Osteoblast (primary cell): Measurements from ENCODE around the gene NAT14. TPM values are rescaled to one million over a fixed set of nuclear protein-coding genes. Genes with fewer than 3 reads are reported as not detected.

Experiments used
- DNase-seq: peaks from one replicate; pipeline ENCODE4 v3.0.0; 2011; ENCODE audit warnings: low spot score, mixed read lengths; ENCODE audit not compliant: insufficient read length; ENCODE audit errors: missing footprints
- H2AFZ ChIP-seq: 2 replicates; pipeline ENCODE4 v1.6.0; 2011; ENCODE audit warnings: mild to moderate bottlenecking, low read length
- H3K27ac ChIP-seq: 2 replicates; pipeline ENCODE4 v1.5.1; 2011; ENCODE audit warnings: mild to moderate bottlenecking, low read depth, low read length, moderate library complexity
- H3K27me3 ChIP-seq: 2 replicates; pipeline ENCODE4 v1.6.0; 2012; ENCODE audit warnings: mild to moderate bottlenecking, control low read depth, inconsistent platforms, low read length, moderate library complexity; ENCODE audit not compliant: insufficient read depth
- H3K36me3 ChIP-seq: 2 replicates; pipeline ENCODE4 v1.5.1; 2011; ENCODE audit warnings: mild to moderate bottlenecking, low read length, control low read depth, moderate library complexity; ENCODE audit not compliant: insufficient read depth
- H3K4me1 ChIP-seq: 2 replicates; pipeline ENCODE4 v1.5.1; 2011; ENCODE audit warnings: mild to moderate bottlenecking, low read length, control low read depth, moderate library complexity; ENCODE audit not compliant: insufficient read depth
- H3K4me2 ChIP-seq: 2 replicates; pipeline ENCODE4 v1.6.0; 2011; ENCODE audit warnings: mild to moderate bottlenecking, low read length; ENCODE audit not compliant: insufficient read depth
- H3K4me3 ChIP-seq: fragments of 200-600 bp; sonication (generic); 3 replicates; pipeline ENCODE4 v1.5.1; 2012; ENCODE audit warnings: mild to moderate bottlenecking, low read length, inconsistent platforms; ENCODE audit not compliant: insufficient read depth
- H3K79me2 ChIP-seq: 2 replicates; pipeline ENCODE4 v1.6.0; 2012; ENCODE audit warnings: mild to moderate bottlenecking, low read length, control low read depth, inconsistent platforms; ENCODE audit not compliant: insufficient read depth
- H3K9me3 ChIP-seq: 2 replicates; pipeline ENCODE4 v1.5.1; 2011; ENCODE audit warnings: low read depth, low read length, control low read depth
- H4K20me1 ChIP-seq: 2 replicates; pipeline ENCODE4 v1.6.0; 2012; ENCODE audit warnings: mild to moderate bottlenecking, low read length, control low read depth; ENCODE audit not compliant: insufficient read depth
- total RNA-seq: library from RNA; depleted of rRNA; stranded (reverse); fragments of >200 nt; gene quantifications from 2 replicates; pipeline ENCODE4 v1.2.3, GENCODE V29; 2012
- TF ChIP-seq, protein P1 (sequence below): IDR thresholded peaks from 2 replicates; pipeline ENCODE4 v1.5.1; 2011; ENCODE audit warnings: mild to moderate bottlenecking, low read depth, low read length, moderate library complexity; ENCODE audit errors: extremely low read depth

The NAT14 gene
- total RNA-seq, 1 donor = 11.2 TPM

DNA sequence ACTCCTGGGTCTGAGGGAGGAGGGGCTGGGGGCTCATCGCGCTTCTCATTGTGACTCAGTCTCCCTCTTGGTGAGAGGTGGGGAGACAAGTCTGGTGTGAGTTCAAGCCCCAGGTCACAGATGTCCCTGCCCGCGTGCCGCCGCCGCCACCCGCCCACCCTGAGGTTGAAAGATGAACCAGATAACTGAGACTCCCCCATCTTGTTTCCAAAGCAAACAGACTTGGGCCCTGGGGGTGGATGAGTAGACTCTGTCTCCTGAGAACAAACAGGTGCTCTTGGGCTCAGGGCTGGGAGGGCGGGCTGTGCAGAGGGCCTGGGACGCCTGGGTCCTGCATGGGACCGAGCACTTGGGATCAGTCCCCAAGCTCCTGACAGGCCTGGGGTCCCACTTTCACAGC is 51.4 kb downstream of the NAT14 start:
- H3K36me3 ChIP-seq = no peaks in the 10 kb centered on the region
- H3K4me3 ChIP-seq = no peak overlapping the region
- H2AFZ ChIP-seq = no peak overlapping the region
- H3K4me2 ChIP-seq = no peak overlapping the region
- H3K27ac ChIP-seq = no peak overlapping the region
- no peaks in the 10 kb centered on the region for H3K79me2 ChIP-seq
- H4K20me1 ChIP-seq = no peaks in the 10 kb centered on the region
- no peaks in the 10 kb centered on the region for H3K9me3 ChIP-seq
- no peaks in the 10 kb centered on the region for H3K4me1 ChIP-seq
- H3K27me3 ChIP-seq = no peaks in the 10 kb centered on the region
- TF ChIP-seq, protein P1, sequence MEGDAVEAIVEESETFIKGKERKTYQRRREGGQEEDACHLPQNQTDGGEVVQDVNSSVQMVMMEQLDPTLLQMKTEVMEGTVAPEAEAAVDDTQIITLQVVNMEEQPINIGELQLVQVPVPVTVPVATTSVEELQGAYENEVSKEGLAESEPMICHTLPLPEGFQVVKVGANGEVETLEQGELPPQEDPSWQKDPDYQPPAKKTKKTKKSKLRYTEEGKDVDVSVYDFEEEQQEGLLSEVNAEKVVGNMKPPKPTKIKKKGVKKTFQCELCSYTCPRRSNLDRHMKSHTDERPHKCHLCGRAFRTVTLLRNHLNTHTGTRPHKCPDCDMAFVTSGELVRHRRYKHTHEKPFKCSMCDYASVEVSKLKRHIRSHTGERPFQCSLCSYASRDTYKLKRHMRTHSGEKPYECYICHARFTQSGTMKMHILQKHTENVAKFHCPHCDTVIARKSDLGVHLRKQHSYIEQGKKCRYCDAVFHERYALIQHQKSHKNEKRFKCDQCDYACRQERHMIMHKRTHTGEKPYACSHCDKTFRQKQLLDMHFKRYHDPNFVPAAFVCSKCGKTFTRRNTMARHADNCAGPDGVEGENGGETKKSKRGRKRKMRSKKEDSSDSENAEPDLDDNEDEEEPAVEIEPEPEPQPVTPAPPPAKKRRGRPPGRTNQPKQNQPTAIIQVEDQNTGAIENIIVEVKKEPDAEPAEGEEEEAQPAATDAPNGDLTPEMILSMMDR = no peak
- DNase-seq = peak; percentile 65

Other genes with a start within 250 kb of the NAT14 start
- 27.1 and 32.6 TPM in 2 replicates for gene PPP6R1, start 226.2 kb upstream of the NAT14 start, total RNA-seq
- gene HSPBP1, start 205.1 kb upstream of the NAT14 start, total RNA-seq = 20.6 and 26.4 TPM in 2 replicates
- 1.8 and 4.0 TPM in 2 replicates for gene BRSK1, start 201.2 kb upstream of the NAT14 start, total RNA-seq
- under 0.01 and 0.29 TPM in 2 replicates for gene TMEM150B, start 159.8 kb upstream of the NAT14 start, total RNA-seq
- 9.7 and 10.9 TPM in 2 replicates for gene KMT5C, start 145.3 kb upstream of the NAT14 start, total RNA-seq
- gene COX6B2, start 130.5 kb upstream of the NAT14 start, total RNA-seq = not detected in 2 replicates
- gene GARIN5B, start 121.9 kb upstream of the NAT14 start, total RNA-seq = not detected in 2 replicates
- gene IL11, start 114.7 kb upstream of the NAT14 start, total RNA-seq = 0.36 and 1.2 TPM in 2 replicates
- not detected in 2 replicates for gene TMEM190, start 108.4 kb upstream of the NAT14 start, total RNA-seq
- 0.29 TPM in 1 of 2 replicates, not detected in the other for gene TMEM238, start 100.9 kb upstream of the NAT14 start, total RNA-seq
- gene RPL28, start 99.3 kb upstream of the NAT14 start, total RNA-seq = 223 and 310 TPM in 2 replicates
- gene UBE2S, start 77.4 kb upstream of the NAT14 start, total RNA-seq = 37.3 and 66.9 TPM in 2 replicates
- not detected in 2 replicates for gene SHISA7, start 41.9 kb upstream of the NAT14 start, total RNA-seq
- 55.4 and 65.1 TPM in 2 replicates for gene ISOC2, start 23.5 kb upstream of the NAT14 start, total RNA-seq
- gene C19orf85, start 20.4 kb upstream of the NAT14 start, total RNA-seq = not detected in 2 replicates
- 1.5 and 2.9 TPM in 2 replicates for gene ZNF628, start 8.6 kb upstream of the NAT14 start, total RNA-seq
- 22.7 and 77.4 TPM in 2 replicates for gene SSC5D, start 3.2 kb downstream of the NAT14 start, total RNA-seq
- not detected in 2 replicates for gene SBK2, start 51.9 kb downstream of the NAT14 start, total RNA-seq
- gene SBK3, start 60.4 kb downstream of the NAT14 start, total RNA-seq = not detected in 2 replicates
- gene ZNF579, start 95.7 kb downstream of the NAT14 start, total RNA-seq = 6.9 and 7.4 TPM in 2 replicates
- gene FIZ1, start 114.3 kb downstream of the NAT14 start, total RNA-seq = 2.9 and 3.6 TPM in 2 replicates
- 11.2 TPM in 2 replicates for gene ZNF524, start 115.1 kb downstream of the NAT14 start, total RNA-seq
- gene ZNF865, start 120.5 kb downstream of the NAT14 start, total RNA-seq = 1.4 and 1.5 TPM in 2 replicates
- 6.5 and 8.7 TPM in 2 replicates for gene ZNF784, start 139.4 kb downstream of the NAT14 start, total RNA-seq
- gene ZNF580, start 155.8 kb downstream of the NAT14 start, total RNA-seq = 6.5 and 8.3 TPM in 2 replicates
- 25.7 and 28.6 TPM in 2 replicates for gene ZNF581, start 158.5 kb downstream of the NAT14 start, total RNA-seq
- gene CCDC106, start 163.0 kb downstream of the NAT14 start, total RNA-seq = 10.5 and 13.3 TPM in 2 replicates
- gene U2AF2, start 169.8 kb downstream of the NAT14 start, total RNA-seq = 64.5 and 70.2 TPM in 2 replicates
- gene EPN1, start 190.0 kb downstream of the NAT14 start, total RNA-seq = 25.0 and 31.5 TPM in 2 replicates